NCI-H446 (cell line): Measurements from ENCODE around the gene SPIN4.
"Not testable (repeated sequence)": the region's sequence is repeated elsewhere in the genome, so short reads cannot be mapped to it uniquely, and the experiment has no call there.

Experiments used
- DNase-seq, 2 experiments: peaks; one replicate each; lab custom pipeline; 2025; lab: John Stamatoyannopoulos, UW

The SPIN4 gene

DNA sequence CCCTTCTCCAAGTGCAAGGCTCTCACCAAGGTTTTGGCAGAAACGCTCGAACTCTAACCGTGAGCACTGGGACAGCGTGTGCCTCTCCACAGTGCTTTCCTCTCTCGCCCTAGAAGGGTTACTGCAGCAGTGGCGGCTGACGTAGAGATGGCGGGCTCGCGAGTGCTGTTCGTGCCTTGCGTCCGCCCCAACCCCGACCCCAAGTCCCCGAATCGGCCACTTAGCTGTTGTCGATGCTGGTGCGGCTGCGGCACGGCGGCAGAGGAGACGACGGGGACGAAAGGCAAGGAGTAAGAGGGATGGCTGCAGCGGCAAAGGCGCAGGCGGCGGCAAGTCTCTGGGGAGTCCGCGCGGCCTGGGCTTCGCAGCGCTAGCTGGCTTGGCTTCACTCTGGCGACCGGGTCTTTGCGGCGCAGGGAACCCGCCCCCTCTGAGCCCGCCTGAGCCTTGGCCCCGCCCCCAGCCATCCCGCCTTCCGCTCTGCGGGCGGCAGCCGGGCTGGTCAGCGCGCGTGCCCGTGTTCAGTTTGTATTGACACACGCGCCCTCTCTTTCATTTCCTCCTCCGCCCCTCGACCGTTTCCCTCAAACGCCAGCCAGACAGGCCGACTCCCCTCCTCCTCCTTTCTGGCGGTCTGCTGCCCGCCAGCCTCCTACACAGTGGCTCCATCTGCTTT lies at the start of gene SPIN4:
TSS of gene SPIN4 (minus strand) at position 392 of the 676 bp plus-strand sequence. CDS start 513 bp downstream, outside the sequence.
- peak; percentile 46 to 90 for DNase-seq

DNA sequence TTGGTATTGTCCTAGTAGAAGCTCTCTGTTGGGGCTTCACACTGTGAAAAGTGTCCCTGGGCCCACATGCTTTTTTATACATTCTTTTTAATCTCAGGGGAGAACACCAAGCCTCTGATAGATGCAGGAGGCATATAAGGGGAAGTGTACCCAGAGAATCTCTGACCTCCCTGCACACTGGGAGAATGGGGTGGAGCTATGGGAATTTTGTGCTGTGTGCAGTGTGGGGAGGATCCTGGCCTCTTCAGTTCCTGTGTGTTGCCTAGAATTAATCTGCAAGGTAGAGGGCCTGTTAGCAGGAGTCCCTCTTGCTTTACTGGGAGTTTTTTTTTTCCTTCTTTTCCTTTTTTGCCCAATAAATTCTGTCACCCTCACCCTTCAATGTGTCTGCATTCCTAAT lies 49.2 kb upstream of the SPIN4 start:
- DNase-seq = no peak

- no peak for DNase-seq
Measured at GRCh38 chrX:63394872-63395271, 43.7 kb upstream of the SPIN4 start.

- not testable (repeated sequence) for DNase-seq
Measured at GRCh38 chrX:63393094-63393493, 42.0 kb upstream of the SPIN4 start.

DNA sequence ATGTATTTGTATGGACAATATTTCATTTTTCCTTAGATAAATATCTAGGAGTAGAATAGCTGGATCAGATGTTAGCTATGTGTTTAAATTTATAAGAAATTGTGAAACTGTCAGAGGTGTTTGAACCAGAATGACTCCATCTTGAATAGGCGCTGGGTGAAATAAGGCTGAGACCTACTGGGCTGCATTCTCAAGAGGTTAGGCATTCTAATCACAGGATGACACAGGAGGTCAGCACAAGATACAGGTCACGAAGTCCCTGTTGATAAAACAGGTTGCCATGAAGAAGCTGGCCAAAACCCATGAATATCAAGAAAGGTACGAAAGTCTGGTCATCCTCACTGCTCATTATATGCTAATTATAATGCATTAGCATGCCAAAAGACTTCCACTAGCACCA lies 36.3 kb upstream of the SPIN4 start:
- DNase-seq = no peak

- DNase-seq = not testable (repeated sequence)
Measured at GRCh38 chrX:63384263-63384662, 33.1 kb upstream of the SPIN4 start.

DNA sequence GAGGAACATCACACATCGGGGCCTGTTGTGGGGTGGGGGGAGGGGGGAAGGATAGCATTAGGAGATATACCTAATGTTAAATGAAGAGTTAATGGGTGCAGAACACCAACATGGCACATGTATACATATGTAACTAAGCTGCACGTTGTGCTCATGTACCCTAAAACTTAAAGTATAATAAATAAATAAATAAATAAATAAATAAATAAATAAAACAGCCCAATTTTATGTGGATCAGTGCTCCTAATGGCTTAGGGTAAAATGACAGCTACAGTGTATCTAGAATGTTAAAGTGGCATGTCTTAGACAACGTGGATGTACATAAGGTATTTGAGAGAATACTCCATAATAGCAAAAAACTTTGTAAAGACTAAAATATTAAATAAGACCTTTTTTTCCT lies 21.9 kb upstream of the SPIN4 start:
- not testable (repeated sequence) for DNase-seq

DNA sequence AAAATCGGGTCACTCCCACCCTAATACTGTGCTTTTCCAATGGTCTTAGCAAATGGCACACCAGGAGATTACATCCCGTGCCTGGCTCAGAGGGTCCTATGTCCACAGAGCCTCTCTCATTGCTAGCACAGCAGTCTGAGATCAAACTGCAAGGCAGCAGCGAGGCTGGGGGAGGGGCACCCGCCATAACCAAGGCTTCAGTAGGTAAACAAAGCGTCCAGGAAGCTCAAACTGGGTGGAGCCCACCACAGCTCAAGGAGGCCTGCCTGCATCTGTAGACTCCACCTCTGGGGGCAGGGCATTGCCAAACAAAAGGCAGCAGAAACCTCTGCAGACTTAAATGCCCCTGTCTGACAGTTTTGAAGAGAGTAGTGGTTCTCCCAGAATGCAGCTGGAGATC lies 16.6 kb upstream of the SPIN4 start:
- not testable (repeated sequence) for DNase-seq

GRCh38 chrX:63363788-63364187 lies 12.7 kb upstream of the SPIN4 start:
- DNase-seq = no peak

DNA sequence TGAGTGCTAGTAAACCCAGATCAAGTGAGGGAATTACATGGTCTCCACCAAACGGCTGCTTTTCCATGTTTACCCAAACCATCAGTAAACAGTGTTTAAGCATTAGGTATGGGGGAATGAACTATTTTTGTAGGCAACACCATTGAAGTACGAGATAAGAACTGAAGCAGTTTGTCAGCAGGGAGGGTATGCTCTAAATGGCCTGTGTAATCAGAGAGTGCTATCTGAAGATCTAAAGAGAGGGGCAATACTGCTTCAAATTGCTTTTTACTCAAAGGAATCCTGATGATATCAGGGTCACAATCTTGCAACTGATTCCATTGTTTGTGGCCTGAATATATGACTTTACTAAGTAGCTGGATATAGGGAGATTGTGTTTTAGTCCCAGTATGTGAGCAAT lies 10.4 kb upstream of the SPIN4 start:
- DNase-seq = no peak

GRCh38 chrX:63354484-63354883 lies 3.4 kb upstream of the SPIN4 start:
- no peak for DNase-seq

DNA sequence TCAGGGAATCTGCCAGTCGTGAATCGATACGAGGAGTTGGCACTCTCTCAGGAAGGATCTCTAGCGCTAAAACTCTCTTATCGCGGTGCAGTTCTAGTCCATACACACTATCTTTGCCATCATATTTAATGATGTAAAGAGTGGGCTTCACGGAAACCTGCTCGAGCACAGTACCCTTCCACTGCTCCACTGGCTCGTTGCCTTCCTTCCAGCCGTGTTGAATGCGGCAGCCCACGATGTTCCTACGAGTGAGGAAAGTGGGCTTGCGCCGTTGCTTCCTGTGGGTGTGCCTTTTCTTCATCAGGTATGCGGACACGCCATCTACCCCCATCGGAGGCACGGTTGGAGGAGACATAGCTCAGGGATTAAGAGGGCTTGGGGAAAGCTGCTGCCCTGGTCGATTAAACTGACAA lies 661 bp downstream of the SPIN4 start:
- DNase-seq = peak in 1 of 2 experiments; percentile 8

DNA sequence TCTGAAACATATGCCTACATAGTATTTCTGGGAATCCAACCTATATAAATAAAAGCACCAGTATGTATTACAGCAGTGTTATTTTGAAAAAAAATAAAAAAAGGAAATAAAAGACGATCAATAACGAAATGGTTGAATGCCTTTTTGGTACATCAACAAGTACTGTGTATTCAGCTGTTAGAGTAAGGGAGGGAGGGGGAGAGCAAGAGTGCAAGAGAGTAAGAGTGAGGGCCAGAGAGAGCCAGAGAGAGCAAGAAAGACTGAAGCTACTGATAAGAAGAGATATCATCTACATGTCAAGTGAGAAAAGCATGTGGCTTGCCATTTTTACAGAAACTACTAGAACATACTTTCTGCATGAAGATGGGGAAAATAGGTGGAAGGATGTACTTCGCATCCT lies 1.8 kb downstream of the SPIN4 start:
- DNase-seq = peak in 1 of 2 experiments; percentile 13

GRCh38 chrX:63330681-63331080 lies 20.5 kb downstream of the SPIN4 start:
- DNase-seq = no peak

- DNase-seq = no peak
Measured at GRCh38 chrX:63327788-63328187, 23.3 kb downstream of the SPIN4 start.

- DNase-seq = no peak
Measured at GRCh38 chrX:63299596-63299995, 51.5 kb downstream of the SPIN4 start.
